CD4-positive, alpha-beta T cell treated with Interleukin-17A for 4 hours (primary cell): ENCODE data around the gene ATP5F1B.

Source experiments
- DNase-seq: peaks from one replicate; pipeline ENCODE4 v3.0.0-alpha.2; 2020; ENCODE audit warnings: mixed read lengths

Gene ATP5F1B

GRCh38 chr12:56616244-56616643, 29.5 kb downstream of the ATP5F1B start:
- DNase-seq, result no peak

- no peak for DNase-seq
These were observed 31.2 kb downstream of the ATP5F1B start for GRCh38 chr12:56614627-56615026.

GRCh38 chr12:56604355-56604754, 41.4 kb downstream of the ATP5F1B start:
- DNase-seq, result no peak

- DNase-seq, result no peak
These were observed 43.5 kb downstream of the ATP5F1B start for GRCh38 chr12:56602239-56602638.

- DNase-seq, result peak; percentile 59
These were observed 44.3 kb downstream of the ATP5F1B start for GRCh38 chr12:56601503-56601902.

- no peak for DNase-seq
These were observed 45.0 kb downstream of the ATP5F1B start for GRCh38 chr12:56600753-56601152.

- no peak for DNase-seq
These were observed 46.0 kb downstream of the ATP5F1B start for GRCh38 chr12:56599797-56600196.

GRCh38 chr12:56599041-56599440, 46.7 kb downstream of the ATP5F1B start:
- DNase-seq, result no peak

GRCh38 chr12:56596815-56597214, 49.0 kb downstream of the ATP5F1B start:
- DNase-seq, result no peak

GRCh38 chr12:56593909-56594621, 51.7 kb downstream of the ATP5F1B start:
- peak; percentile 70 for DNase-seq

- no peak for DNase-seq
These were observed 53.8 kb downstream of the ATP5F1B start for GRCh38 chr12:56591961-56592360.

GRCh38 chr12:56591126-56591525, 54.7 kb downstream of the ATP5F1B start:
- no peak for DNase-seq

- DNase-seq, result peak; percentile 28
These were observed 55.5 kb downstream of the ATP5F1B start for GRCh38 chr12:56590237-56590830.

- DNase-seq, result no peak
These were observed 56.0 kb downstream of the ATP5F1B start for GRCh38 chr12:56589783-56590182.
